ENCODE measurements around the gene EVPL.

The EVPL gene

GRCh38 chr17:76004750-76005262, 22.3 kb downstream of the EVPL start:
- H4K20me1 ChIP-seq (ENCODE audit: insufficient read depth): no peaks in the 10 kb centered on the region
- no peak overlapping the region for H3K4me2 ChIP-seq
- H3K9ac ChIP-seq: no peak overlapping the region
- peaks cover 15% of the 10 kb centered on the region for H3K4me1 ChIP-seq (ENCODE audit: low read depth, poor library complexity, severe bottlenecking)
- peaks cover 8% of the 10 kb centered on the region; the same call in 1 of the 2 replicates for H3K27me3 ChIP-seq (ENCODE audit: insufficient read depth, low read depth)
- no peak for TF ChIP-seq CTCF (conservative IDR thresholded peaks at IDR 0.05; ENCODE audit: low read depth, low read length)
- H2AFZ ChIP-seq (ENCODE audit: low read depth): no peak overlapping the region
- H3K4me3 ChIP-seq (IDR thresholded peaks at IDR 0.05; ENCODE audit: insufficient read depth, low read depth, low read length): no peak overlapping the region
- H3K27ac ChIP-seq: no peak overlapping the region
- H3K36me3 ChIP-seq (ENCODE audit: insufficient read depth): no peaks in the 10 kb centered on the region
- no peaks in the 10 kb centered on the region for H3K79me2 ChIP-seq (ENCODE audit: insufficient read depth, low read depth)

GRCh38 chr17:76003915-76004314, 23.2 kb downstream of the EVPL start:
- no peaks in the 10 kb centered on the region for H3K36me3 ChIP-seq (ENCODE audit: insufficient read depth)
- H3K79me2 ChIP-seq (ENCODE audit: insufficient read depth, low read depth): no peaks in the 10 kb centered on the region
- no peak for TF ChIP-seq CTCF (conservative IDR thresholded peaks at IDR 0.05; ENCODE audit: low read depth, low read length)
- H2AFZ ChIP-seq (ENCODE audit: low read depth): no peak overlapping the region
- no peaks in the 10 kb centered on the region for H4K20me1 ChIP-seq (ENCODE audit: insufficient read depth)
- H3K27me3 ChIP-seq (ENCODE audit: insufficient read depth, low read depth): peaks cover 5% of the 10 kb centered on the region; the same call in 1 of the 2 replicates
- H3K9ac ChIP-seq: no peak overlapping the region
- no peak overlapping the region for H3K27ac ChIP-seq
- H3K4me2 ChIP-seq: no peak overlapping the region
- no peak overlapping the region for H3K4me3 ChIP-seq (IDR thresholded peaks at IDR 0.05; ENCODE audit: insufficient read depth, low read depth, low read length)
- H3K4me1 ChIP-seq (ENCODE audit: low read depth, poor library complexity, severe bottlenecking): peaks cover 15% of the 10 kb centered on the region

GRCh38 chr17:76002100-76002499, 25.0 kb downstream of the EVPL start:
- no peaks in the 10 kb centered on the region for H3K79me2 ChIP-seq (ENCODE audit: insufficient read depth, low read depth)
- H2AFZ ChIP-seq (ENCODE audit: low read depth): no peak overlapping the region
- H3K27me3 ChIP-seq (ENCODE audit: insufficient read depth, low read depth): no peaks in the 10 kb centered on the region
- no peaks in the 10 kb centered on the region for H4K20me1 ChIP-seq (ENCODE audit: insufficient read depth)
- H3K4me2 ChIP-seq: no peak overlapping the region
- H3K9ac ChIP-seq: no peak overlapping the region
- H3K36me3 ChIP-seq (ENCODE audit: insufficient read depth): no peaks in the 10 kb centered on the region
- peaks cover 15% of the 10 kb centered on the region for H3K4me1 ChIP-seq (ENCODE audit: low read depth, poor library complexity, severe bottlenecking)
- no peak overlapping the region for H3K27ac ChIP-seq
- no peak overlapping the region for H3K4me3 ChIP-seq (IDR thresholded peaks at IDR 0.05; ENCODE audit: insufficient read depth, low read depth, low read length)
- no peak for TF ChIP-seq CTCF (conservative IDR thresholded peaks at IDR 0.05; ENCODE audit: low read depth, low read length)

DNA sequence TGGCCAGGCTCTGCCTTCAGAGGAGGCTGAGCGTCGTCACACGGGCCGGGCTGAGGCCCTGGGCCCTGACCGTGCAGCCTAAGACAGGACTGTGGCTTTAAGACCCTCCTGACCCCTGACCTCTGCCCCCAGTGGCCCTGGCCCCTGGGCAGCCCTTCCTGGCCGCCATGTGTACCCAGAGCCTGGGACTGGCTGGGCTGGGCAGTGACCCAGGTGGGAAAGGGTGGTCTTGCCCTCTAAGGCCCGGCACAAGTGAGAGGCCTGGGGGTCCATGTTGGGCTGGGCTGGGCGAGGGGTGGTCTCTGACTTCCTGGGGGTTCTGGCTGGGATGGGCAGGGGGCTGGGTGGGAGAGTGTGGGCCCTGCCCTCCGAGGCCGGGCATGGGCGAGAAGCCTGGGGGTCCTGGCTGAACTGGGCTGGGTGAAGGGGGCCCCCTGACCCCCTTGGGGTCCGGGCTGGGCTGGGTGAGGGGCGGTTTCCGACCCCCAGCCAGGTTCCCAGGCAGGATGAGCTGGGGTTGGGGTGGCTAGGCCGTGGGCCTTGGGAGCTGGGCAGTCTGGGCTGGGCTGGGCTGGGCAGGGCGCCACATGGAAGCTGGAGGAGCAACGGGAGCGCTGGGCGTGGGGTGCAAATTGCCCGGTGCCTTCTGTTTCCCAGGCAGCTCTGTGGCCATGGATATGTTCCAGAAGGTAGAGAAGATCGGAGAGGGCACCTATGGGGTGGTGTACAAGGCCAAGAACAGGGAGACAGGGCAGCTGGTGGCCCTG, 26.2 kb downstream of the EVPL start, which contains the start of gene CDK3:
Gene CDK3, plus strand, starts transcription at position 101 of the 767 bp plus-strand sequence. Its CDS starts 571 bp downstream, at position 672.
- peak; percentile 53 for TF ChIP-seq CTCF (conservative IDR thresholded peaks at IDR 0.05; ENCODE audit: low read depth, low read length)
- Histone ChIP-seq H3K36me3 (ENCODE audit: insufficient read depth) (no peaks in the 10 kb centered on the region), H2AFZ (ENCODE audit: low read depth) (peak within 1 kb of the TSS; percentile 41; the same call in 1 of the 2 replicates), H3K4me2 (no peak within 1 kb of the TSS; the same call in 1 of the 2 replicates), H4K20me1 (ENCODE audit: insufficient read depth) (no peaks in the 10 kb centered on the region), H3K79me2 (ENCODE audit: insufficient read depth, low read depth) (no peaks in the 10 kb centered on the region), H3K27me3 (ENCODE audit: insufficient read depth, low read depth) (no peaks in the 10 kb centered on the region), H3K9ac (no peak within 1 kb of the TSS), H3K4me1 (ENCODE audit: low read depth, poor library complexity, severe bottlenecking) (peaks cover 15% of the 10 kb centered on the region), H3K27ac (no peak within 1 kb of the TSS), H3K4me3 (IDR thresholded peaks at IDR 0.05; ENCODE audit: insufficient read depth, low read depth, low read length) (no peak within 1 kb of the TSS)
